UCSD-AML1 (cell line): ENCODE results near the gene SP7.
"Not testable (repeated sequence)": the region's sequence is repeated elsewhere in the genome, so short reads cannot be mapped to it uniquely, and the experiment has no call there.

ENCODE experiments used
- DNase-seq: peaks from one replicate; lab custom pipeline; 2025; ENCODE audit not compliant: unreplicated experiment; lab: John Stamatoyannopoulos, UW

Gene SP7

GRCh38 chr12:53336181-53336681, at the start of gene SP7:
SP7 (minus strand) TSS chr12:53336354; CDS start chr12:53335646, 708 bp downstream.
- DNase-seq = peak; percentile 67

- no peak for DNase-seq
Observed at GRCh38 chr12:53383258-53383657, 47.1 kb upstream of the SP7 start.

GRCh38 chr12:53381731-53382630, 45.8 kb upstream of the SP7 start:
- DNase-seq = peak; percentile 45

DNA sequence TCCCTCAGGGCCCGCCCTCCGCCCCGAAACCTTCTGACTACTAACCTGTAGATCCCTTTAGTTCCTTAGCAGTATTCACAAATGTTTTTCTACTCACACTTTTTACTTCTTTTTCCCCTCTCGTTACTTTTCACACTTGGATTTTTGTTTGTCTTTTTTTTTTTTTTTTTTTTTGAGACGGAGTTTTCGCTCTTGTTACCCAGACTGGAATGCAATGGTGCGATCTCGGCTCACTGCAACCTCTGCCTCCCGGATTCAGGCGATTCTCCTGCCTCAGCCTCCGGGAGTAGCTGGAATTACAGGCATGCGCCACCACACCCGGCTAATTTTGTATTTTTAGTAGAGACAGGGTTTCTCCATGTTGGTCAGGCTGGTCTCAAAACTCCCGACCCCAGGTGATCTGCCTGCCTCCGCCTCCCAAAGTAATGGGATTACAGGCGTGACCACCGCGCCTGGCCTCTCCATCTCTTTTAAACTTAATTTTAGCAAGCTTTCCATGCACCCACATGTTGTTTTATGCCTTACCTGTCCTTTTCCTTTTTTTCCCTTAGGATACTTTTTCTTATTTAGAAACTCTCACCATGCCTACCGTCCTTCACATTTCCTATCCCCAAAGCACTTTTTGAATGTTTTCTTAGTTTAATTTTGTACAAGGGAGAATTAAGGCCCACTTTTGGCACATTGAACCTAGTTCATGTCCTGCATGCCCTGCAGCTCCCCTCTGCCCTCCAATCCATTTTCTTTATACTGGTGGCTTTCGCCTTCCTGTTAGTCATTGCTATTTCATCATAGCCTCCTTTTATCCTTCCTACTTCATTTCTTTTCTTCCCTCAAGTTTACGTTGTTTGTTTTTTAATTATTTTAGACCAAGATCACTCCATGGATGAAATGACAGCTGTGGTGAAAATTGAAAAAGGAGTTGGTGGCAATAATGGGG, 44.9 kb upstream of the SP7 start:
- no peak for DNase-seq

DNA sequence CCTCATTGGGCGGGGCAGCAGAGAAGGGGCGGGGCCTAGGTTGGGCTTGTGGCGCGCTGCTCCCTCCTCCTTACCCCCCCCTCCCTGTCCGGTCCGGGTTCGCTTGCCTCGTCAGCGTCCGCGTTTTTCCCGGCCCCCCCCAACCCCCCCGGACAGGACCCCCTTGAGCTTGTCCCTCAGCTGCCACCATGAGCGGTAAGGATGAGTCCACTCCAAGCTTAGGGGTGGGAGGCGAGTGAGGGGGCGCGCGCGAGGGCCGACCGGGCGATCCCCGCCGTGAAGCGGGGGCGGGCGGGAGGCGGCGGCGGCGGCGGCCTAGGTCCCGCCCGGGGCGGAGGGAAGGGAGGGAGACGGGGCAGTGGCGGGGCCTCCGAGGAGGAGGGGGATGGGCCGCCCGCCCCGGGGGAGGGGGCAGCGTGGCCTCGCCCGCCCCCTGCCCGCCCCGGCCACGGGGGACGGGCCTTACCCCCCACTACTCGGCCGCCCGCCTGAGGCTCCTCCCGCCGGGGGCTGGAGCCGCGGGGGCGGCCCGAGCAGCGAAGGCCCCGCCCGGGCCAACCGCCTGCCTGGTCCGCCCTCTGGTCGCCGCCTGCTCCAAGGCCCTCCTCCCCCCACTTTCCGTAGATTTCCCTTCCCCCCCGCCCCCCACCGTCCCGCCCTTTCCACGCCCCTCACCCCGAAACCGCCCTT, 44.1 kb upstream of the SP7 start, which contains the start of gene SP1:
TSS of gene SP1 (plus strand) at position 73 of the 690 bp plus-strand sequence. CDS start at position 189, 116 bp downstream.
- DNase-seq = peak; percentile 95

DNA sequence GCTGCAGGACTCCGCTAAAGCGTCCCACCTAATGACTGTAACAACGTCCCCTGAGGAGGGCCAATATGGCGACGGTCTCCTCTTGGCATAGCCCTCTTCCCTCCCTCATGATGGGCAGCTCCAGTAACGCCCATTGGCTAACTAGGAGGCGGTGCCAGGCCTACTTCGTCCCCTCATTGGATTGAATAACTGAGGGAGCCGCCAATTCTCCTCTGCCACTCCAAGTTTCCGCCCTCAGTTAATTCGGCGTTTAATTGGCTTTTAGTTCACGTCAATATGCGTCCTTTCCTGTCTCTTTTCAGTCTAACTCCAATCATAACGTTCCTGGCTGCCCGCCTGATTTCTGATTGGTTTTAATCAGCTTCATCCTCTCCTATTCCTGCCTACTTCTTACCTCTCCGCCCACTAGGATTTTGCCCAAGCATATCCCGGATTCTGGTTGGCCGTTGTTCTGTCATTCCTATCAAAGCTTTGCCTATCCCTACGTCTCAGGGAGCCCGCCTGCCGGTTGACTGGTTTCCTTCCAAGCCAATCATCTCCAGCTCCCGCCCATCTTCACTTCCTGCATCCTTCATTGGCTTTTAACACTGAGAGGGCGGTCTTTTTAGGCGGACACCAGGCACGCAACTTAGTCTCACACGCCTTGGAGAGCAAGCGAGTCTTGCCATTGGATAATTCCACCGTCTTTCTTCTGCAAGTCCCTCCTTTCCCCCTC, 43.4 kb upstream of the SP7 start:
- peak; percentile 98 for DNase-seq

- DNase-seq = no peak
Observed at GRCh38 chr12:53378724-53379388, 42.7 kb upstream of the SP7 start.

GRCh38 chr12:53378222-53378621, 42.1 kb upstream of the SP7 start:
- DNase-seq = no peak

DNA sequence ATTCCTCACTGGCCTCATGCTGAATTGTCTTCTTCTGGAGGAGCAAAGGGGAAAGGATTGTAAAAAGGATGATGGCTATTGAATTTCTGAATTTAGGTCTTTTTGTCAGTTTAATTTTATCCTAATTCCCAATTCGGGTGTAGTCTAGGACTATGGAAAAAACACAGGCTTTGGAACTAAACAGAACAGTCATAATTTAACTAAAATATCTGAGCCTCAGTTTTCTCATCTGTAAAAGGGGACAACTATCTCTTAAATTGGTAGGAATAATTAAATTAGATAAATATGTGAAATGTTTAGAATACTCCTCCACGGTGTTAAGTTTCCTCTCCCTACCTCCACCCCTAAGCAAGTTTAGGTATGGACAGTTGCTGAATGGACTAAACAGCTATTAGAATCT, 40.6 kb upstream of the SP7 start:
- DNase-seq = no peak

DNA sequence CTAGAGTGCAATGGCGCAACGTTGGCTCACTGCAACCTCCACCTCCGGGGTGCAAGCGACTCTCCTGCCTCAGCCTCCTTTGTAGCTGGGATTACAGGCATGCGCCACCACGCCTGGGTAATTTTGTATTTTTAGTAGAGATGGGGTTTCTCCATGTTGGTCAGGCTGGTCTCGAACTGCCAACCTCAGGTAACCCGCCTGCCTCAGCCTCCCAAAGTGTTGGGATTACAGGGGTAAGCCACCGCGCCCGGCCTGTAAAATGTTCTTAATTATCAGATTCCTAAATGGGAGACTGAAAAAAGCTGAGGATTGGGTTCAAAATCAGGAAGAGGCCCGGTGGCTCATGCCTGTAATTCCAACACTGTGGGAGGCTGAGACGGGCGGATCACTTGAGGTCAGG, 38.1 kb upstream of the SP7 start:
- not testable (repeated sequence) for DNase-seq

GRCh38 chr12:53373554-53374133, 37.5 kb upstream of the SP7 start:
- not testable (repeated sequence) for DNase-seq

DNA sequence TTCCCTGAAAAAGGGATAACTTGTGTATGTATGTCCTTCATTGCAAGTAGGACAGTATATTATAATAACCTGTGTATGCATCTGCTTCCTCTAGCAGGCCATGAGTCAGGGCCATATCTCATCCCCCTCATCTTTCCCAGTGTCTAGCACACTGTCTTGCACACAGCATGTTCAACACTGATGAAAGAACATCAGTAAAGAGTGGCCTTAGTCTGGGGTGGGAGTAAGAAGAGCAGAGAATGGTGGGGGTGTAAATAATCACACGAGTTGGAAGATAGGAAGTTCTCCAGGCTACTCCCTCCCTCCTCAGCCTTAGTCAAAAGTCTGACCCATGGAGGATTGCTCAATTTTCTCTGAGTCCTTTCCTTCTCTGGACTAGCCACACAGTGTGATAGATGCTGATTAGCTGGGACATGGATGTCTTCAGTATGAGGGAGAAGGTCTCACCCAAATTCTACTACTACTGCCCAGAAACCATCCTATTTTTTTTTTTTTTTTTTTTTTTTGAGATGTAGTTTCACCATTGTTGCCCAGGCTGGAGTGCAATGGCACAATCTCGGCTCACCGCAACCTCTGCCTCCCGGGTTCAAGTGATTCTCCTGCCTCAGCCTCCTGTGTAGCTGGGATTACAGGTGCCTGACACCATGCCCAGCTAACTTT, 29.2 kb upstream of the SP7 start:
- no peak for DNase-seq

GRCh38 chr12:53361638-53362037, 25.5 kb upstream of the SP7 start:
- not testable (repeated sequence) for DNase-seq

DNA sequence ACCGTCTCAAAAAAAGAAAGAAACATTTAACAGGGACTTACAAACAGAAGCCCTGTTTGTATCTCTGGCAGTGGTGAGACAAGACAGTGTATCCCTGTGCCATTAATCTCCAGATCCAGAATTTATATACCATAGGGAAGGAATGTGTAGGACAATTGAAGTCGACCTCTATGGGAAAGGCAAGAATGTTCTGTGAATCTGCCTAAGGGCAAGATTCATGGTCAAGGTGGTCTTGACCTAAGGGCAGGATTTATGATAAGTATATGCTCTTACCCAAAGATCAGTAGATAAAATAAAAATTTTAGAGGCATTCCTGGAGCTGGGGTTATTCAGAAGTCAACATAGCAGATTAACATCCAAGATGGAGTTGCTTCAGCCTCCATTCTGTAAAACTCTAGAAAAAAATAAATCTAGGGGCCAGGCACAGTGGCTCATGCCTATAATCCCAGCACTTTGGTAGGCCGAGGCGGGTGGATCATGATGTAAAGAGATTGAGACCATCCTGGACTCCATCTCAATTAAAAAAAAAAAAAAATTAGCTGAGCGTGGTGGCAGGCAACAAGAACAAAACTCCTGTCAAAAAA, 22.8 kb upstream of the SP7 start:
- DNase-seq = no peak

- no peak for DNase-seq
Observed at GRCh38 chr12:53355121-53355520, 19.0 kb upstream of the SP7 start.

- no peak for DNase-seq
Observed at GRCh38 chr12:53353257-53353655, 17.1 kb upstream of the SP7 start.

DNA sequence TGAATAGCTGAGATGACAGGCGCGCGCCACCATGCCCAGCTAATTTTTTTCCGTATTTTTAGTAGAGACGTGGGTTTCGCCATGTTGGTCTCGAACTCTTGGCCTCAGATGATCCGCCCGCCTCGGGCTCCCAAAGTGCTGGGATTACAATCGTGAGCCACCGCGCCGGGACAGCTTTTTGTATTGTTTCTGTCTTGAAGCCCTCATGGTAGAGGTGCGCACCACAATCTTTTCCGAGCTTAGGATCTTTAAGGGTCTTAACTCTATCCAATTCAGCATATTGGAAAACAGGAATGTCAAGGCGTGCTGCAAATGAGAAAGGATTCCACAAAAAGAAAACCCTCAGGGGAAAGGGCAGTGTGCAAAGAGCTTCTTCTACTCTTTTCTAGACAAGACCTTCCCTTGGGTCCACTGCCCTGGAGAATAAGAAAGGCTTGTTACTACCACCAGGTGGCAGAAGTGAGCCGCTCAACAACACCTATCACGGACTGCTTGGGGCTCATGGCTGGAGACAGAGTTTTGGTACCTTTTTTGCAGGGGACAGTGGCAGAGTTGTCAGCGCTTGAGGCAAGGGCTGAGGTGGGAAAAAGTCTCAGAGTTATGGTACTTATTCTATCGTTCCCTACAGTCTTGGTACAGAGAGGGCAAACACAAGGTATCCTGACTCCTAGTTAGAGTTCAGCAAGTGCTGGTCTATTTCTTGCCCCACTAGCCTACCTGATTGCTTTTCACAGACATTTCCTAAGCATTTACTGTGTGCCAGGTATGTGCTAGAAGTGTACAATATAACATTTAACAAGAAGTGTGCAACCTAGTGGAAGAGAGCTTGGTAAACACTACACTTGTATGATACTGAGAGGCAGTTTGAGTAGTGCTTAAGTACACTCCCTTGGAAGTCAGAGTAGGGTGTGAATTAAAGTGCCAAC, 16.4 kb upstream of the SP7 start:
- DNase-seq = peak; percentile 79
